ENCODE results near the gene RNF220.

DNA sequence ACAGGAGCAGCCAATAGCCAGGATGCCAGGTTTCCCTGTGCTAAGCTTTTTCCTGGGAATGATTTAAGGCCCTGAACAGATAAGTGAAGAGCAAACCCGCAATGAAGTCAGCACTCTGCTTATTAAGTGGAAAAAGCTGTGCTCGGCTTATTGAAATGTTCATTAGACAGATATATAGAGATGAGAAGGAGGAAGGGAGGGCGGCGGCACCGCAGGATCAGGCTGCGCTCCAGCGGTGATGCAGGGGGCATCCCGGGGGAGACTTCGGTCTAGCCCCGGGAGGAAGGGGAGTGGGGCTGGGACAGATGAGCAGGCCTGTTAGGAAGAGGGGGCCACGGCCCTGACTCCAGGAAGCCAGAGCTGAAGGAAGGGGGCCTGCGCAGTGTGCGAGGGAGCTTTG, 154.3 kb downstream of the RNF220 start:
- TF ChIP-seq, protein P1, sequence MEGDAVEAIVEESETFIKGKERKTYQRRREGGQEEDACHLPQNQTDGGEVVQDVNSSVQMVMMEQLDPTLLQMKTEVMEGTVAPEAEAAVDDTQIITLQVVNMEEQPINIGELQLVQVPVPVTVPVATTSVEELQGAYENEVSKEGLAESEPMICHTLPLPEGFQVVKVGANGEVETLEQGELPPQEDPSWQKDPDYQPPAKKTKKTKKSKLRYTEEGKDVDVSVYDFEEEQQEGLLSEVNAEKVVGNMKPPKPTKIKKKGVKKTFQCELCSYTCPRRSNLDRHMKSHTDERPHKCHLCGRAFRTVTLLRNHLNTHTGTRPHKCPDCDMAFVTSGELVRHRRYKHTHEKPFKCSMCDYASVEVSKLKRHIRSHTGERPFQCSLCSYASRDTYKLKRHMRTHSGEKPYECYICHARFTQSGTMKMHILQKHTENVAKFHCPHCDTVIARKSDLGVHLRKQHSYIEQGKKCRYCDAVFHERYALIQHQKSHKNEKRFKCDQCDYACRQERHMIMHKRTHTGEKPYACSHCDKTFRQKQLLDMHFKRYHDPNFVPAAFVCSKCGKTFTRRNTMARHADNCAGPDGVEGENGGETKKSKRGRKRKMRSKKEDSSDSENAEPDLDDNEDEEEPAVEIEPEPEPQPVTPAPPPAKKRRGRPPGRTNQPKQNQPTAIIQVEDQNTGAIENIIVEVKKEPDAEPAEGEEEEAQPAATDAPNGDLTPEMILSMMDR (IDR thresholded peaks at IDR 0.05; ENCODE audit: low read depth, low read length, poor library complexity, severe bottlenecking) = no peak
- TF ChIP-seq EZH2phosphoT487 (IDR thresholded peaks at IDR 0.05; ENCODE audit: borderline replicate concordance, low read length) = no peak
